ENCODE data around the gene TTC4.

Gene TTC4

DNA sequence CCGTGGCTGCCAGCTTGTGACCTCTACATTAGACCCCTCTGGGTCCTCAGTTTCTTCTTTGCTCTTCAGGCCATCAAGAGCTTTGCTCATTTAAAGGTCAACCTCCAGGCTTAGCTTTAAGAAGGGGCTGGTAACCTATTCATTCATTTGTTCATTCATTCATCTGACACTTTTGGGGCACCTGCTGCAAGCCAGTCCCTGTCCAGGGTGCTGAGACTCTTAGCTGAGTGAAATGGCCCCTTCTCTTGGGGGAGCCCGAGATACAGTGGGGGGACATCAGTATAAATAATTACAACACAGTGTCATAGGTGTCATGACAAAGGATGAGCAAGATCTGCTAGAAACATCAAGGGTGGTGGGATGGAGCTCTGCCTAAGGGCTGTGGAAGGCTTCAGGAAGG lies 10.5 kb upstream of the TTC4 start:
- no peak for DNase-seq

DNA sequence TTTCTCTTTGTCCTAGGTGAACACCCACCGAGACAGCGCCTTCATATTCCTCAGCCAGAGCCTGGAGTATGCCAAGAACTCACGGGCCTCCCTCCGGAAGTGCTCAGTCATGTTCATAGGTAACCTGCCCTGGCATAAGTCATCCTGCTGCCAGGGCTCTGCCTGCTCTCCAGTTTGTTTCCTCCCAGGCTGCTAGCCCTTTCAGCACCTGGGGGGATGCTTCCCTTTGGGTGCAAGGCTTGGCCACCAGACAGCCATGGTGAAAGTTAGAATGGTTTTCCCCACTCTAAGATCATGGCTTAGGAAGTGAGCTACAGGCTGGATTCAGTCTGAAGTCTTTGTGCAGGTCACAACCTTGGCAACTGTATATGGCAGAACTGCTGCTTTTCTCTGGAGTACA lies 9.2 kb upstream of the TTC4 start:
- DNase-seq = no peak

DNA sequence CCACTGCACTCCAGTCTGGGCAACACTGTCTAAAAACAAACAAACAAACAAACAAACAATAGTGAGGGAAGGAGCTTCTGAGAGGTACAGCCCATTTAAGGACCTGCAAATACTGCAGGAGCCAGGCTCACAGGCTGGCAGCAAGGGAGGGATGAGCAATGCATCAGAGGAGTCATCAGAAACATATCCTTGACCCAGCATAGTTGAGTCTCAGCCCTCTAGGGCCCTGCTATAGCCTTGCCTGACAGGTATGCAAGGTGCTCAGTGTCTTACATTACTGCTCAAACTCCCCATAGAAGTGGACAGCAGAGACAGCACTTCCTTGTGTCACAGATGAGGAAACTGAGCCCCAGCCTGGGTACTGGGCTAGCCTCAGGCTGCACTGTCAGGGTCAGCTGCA lies 7.3 kb upstream of the TTC4 start:
- DNase-seq = no peak

DNA sequence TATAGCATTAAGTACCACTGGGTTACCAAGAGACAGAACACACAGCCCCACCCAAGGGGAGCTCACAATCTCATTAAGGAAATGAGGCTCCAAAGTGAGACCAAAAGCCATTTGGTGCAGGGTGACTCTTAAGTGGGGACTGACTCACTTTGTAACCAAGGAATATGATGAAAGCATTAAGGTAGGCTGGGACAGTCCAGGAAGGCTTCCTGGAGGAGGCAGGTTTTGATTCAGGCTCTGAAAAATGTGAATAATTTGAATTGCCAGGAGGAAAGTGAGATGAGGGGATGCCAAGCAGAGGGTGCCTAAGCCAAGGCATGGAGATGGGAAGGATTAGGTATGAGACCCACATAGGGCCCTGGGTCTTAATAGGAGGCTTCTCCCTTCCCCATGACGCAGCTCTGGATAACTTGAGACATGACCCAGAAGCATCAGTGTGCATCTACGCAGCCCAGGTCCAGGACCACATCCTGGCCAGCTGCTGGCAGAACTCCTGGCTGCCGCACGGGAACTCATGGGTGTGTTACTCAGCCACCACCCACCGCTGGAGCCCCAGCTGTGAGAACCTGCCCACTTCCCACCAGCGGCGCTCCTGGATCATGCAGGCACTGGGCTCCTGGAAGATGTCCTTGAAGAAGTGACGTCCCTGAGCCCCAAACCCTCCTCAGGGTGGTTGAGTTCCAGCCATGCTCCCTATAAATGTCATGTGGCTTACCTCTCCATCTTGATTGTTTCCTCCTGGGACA lies 5.9 kb upstream of the TTC4 start:
- DNase-seq = no peak

DNA sequence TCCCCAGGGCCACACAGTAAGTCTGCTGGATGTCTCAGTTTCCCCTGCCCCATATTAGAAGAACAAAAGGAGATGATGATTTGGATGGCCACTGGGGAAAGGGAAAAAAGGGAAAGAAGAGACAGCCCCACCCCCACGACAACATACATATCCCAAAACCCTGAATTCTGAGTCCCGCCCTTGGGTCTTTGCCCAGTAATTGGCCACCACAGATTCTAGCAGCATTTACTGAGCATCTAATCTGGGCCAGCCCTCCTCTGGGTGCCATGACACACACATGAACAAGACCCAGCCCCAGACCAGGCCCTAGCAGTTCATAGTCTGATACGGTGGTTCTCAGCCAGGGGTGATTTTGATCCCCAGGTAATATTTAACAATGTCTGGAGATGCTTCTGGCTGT lies 5.2 kb upstream of the TTC4 start:
- DNase-seq = no peak

DNA sequence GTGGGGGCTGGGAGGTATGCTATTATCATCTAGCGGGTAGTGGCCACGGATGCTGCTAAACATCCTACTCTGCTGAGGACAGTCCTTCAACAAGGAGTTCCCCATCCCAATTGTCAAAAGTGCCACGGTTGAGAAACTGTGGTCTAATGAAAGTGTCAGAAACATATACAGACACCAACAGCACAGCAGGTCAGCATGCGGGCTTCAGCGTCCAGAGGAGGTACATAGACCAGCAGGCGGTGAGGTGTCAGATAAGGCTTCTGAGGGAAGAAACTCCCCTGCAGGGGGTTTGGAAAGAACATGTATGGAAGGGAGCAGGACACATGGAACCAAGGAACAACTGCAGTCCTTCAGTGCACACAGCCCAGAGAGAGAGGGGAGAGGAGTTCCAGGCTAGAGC lies 4.8 kb upstream of the TTC4 start:
- DNase-seq = no peak

DNA sequence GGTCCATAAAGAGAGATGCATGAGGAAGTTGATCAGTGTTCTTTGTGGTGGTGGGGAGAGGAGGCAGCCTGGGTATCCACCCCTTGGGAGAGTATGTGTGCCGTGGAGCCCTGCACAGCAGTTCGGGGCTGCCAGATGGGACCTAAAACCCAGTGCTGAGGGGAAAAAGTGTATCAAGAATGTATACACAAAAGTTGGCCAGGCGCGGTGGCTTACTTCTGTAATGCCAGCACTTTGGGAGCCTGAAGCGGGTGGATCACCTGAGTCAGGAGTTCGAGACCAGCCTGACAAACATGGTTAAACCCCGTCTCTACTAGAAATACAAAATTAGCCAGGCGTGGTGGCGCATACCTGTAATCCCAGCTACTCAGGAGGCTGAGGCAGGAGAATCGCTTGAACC lies 4.1 kb upstream of the TTC4 start:
- no peak for DNase-seq

DNA sequence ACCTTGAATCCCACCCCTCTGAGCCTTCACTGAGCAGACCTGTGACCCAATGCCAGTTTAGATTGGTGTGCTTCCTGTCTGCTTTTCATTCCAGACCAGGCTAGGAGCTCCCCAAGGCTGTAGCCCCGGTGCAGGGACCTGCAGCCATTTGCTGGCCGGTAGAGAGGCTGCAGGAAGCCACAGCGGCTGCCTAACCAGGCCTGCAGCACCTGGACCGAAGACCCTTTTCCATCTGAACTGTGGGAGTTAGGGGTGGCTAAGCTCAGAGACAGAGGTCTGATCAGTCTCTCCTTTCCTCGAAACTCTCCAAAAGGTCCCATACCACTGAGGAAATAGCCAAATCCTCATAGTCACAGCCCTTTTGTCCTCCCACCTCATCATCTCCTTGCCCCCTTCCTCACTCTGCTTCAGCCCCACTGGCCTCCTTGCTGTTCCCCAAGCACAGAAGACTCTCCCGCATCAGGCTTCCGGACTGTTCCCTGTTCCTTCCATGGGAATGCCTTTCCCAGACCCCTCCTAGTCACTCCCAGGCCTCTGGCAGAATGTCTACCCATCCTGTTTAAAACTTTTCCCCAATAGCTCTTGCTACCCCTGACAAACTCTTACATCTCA lies 674 bp upstream of the TTC4 start:
- DNase-seq = no peak

DNA sequence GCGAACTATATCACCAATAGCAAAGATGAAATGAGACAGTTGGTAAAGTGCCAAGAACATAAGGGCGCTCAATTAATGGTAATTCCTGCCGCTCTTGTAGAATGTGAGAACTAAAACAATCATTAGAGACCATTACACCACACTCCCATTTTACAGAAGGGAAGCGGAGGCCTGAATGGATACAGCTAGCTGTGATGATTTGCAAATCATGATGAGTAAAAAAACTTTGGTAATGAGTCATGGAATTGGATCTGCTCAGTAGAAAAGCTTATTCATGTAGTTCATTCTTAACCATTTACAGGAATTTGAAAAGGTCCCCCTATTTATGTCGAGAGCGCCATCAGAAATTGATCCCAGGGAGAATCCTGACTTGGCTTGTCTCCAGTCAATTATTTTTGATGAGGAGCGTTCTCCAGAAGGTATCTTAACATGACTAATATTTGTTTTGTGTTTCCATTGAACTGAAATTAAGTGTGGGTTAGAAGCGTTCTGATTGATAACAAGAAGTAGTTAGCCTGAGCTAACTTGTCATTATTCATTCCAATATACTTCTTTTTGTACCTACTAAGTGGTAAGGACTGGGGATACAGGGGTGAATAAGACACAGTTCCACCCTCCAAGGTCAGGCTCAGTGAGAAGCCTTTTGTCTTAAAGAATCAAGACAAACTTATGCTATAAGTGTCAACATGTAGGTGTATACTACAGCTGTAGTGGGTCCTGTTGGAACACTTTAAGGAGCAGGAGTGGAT lies 812 bp downstream of the TTC4 start:
- peak; percentile 59 for DNase-seq

DNA sequence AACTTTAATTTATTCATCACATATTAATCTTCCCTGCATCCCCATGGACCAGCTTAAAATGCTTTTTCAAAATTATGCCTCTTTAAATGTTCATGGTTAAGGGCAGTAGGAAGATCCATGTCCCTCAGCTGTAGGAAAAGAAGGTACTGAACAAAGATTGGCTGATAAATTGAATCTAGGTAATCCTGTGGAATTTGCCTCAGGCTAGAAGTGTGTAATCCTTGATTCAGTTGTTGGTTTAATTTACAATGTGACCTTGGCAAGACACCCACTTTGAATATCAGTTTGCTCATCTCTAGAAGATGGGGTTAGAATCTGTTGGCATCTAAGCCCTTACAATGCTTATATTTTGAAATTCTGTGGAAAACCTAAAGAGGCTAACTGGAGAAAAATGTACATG lies 6.1 kb downstream of the TTC4 start:
- no peak for DNase-seq

DNA sequence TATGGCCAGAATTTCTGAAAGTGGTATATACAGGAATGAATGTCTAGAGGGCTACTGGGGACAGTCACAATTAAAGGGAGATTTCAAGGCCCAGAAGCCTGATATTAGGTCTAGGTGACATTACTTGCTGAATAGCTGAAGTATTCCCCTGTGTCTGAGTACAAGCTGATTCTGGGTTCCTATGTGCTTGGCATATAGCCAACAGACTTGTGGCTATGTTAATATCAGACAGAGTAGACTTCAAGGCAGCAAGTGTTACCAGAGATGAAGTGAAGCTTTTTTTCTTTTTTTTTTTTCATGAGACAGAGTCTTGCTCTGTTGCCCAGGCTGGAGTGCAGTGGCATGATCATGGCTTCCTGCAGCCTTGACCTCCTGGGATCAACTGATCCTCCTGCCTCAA lies 8.3 kb downstream of the TTC4 start:
- DNase-seq = no peak

DNA sequence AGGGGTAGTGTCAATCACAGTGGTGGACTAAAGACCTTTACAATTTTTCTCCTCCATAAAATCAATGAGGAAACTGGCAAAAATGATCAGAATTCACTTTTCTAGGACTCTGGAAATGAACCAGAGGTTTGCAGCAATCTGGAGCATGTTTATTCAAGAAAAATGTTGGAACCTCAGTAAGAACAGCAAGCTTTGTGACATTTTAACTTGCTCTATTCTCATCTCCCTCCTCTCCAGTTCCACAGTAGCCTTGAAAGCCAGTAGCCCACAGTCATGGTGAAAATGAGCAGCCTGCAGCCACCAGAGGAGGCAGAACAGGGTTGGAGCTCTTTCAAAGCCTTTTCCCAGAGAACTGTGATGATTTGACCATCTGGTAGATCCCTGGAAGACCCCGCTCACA lies 9.1 kb downstream of the TTC4 start:
- DNase-seq = no peak

DNA sequence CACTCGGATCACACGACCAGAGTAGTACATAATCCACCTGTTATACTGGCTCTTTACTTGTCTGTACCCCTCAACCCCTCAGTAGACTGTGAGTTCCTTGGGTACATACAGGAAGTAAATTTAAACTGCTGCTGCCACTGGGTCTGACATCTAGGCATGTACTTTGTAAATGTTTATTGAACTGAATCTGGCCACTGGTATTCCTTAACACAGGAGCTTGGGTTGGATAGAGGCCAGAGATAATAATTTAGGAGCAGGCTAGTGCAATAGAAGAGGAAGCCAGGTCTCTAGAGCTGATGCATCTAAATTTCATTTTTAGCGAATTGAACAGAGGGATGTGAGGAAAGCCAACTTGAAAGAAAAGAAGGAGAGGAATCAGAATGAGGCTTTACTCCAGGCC lies 12.4 kb downstream of the TTC4 start:
- DNase-seq = no peak

DNA sequence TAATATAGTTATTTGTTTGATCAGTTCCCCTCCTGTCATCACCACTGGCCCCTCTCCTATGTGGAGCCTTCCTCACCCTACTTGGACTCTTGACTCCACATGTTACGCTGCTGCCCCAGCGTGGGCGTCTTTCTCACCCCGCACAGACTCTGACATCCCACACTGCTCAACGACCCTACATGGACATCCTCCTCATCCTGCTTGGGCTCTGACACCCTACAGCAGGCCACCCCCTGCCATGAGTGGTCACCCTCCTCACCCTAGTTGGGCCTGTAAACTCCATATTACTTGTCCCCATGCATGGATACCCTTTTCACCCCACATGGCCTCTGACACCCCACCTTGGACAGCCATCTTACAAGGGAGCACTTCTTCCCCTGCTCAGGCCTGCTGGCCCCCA lies 21.0 kb downstream of the TTC4 start:
- no peak for DNase-seq

DNA sequence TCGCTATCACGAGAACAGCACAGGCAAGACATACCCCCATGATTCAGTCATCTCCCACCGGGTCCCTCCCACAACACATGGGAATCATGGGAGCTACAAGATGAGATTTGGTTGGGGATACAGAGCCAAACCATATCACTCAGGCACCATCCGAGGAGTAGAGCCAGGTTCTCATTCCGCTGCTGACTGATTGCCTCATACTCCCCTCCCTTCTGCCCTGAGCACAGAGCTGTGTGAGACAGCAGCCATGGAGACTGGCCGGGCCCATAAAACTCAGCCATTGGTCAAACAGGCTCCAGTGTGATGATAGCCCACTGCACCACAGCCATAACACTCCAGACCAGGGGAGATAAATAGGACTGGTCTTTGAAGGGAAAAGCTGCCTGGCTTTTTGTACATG lies 22.6 kb downstream of the TTC4 start:
- no peak for DNase-seq

DNA sequence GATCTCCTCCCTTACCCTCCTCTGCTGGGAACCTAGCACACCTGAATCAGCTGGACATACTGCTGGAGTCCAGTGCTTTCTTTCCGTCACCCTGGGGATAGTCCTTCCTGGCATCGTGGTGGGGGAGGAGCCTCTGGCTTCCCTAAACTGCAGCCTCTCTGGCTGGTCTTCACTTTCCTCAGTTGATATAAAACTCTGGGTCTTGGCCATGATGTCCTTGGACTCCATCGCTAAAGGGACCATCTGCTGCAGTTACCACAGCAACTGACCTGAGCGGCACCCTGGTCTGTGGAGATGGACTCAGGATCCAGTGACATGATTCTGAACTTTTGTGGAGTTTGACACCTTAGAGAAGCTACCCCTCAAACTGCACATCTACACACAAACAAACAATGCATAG lies 25.9 kb downstream of the TTC4 start:
- DNase-seq = no peak

DNA sequence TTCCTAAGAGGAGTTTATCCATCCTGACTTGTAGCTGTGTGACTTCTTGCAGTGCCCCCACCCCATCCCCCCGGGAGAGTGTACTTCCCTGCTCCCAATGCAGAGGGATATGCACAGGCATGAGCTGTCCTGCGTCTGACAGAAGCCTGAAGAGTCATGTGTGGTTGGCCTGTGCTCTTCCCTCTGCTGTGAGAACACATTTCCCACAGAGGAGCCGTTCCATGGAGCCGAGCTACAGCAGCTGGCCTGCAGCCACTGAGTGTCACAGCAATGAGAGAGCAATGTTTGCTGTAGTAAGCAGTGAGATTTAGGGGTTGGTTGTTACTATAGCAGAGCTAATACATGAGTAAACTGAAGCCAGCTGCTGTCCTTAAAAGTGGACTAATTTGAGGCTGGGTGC lies 26.6 kb downstream of the TTC4 start:
- peak; percentile 2 for DNase-seq

DNA sequence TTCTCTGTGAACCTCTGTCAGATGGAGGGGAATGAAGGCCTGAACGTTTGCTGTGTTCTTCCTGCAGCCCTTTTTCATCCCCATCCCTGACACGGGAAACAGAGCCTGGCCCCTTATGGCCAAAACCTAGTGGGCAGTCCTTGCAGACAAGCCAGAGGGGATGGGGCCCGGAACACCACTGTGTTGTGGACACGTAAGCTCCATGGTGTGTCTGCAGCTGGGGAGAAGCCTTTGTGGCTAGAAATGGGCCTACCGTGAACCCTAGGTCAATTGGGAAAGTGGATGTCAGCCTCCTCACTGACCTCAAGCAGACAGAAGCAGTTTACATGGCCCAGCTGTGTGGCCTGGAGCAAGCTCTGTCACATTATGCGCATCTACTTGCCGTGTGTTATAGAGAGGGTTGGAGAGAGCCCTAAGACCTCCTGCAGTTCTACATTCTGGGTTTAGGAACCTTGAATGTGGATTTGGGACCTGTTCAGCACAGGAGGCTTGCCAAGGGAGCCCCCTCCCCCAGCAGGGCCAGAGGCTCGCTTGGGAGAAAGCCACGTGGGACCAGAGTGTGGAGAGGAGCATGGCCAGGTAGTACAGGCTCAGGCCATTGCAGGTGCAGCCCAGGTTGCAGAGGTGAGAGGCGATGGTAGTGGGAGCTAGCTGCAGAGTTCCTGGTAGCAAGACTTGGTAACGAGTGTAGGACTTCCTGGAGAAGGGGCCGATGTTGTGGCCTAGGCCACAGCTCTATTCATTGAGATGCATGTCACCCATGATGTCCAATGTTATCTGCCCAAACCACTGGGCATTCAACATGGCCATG lies 28.0 kb downstream of the TTC4 start:
- no peak for DNase-seq

DNA sequence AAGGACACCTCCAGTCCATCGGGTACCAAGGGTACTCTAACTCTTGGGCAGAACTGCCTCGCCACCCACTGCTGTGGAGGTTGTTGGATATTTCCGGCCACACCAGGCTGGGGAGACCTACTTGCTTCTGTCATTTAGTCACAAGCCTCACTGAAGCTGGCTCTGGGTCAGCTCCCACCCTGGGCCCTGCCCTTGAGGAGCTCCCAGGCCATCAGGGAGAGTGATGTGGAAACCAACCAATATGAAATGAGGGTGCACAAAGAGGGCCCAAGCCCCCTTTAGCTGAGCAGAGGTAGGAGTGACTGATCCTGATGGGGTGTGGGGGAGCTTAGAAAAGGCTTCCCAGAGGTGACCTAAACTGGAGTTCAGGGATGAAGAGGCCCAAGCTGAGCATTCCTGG lies 29.0 kb downstream of the TTC4 start:
- no peak for DNase-seq

DNA sequence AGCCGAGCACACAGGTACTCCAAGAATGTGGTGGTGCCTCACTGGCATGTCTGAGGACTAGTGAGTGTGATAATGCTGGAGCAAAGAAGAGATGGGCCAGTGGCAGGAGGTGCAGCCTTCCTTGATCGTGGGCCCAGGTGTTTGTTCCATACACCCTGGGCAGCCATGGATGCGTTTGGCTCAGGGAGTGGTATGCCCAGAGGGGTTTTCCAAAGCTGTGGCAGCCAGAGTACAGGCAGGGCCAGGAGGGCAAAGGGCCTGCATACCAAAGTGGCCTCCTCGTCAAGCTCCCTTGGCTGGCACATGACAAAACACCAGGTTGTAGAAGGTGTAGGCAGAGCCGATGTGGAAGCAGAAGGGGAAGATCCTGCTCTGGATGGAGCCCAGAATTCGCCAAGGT lies 29.6 kb downstream of the TTC4 start:
- DNase-seq = no peak

DNA sequence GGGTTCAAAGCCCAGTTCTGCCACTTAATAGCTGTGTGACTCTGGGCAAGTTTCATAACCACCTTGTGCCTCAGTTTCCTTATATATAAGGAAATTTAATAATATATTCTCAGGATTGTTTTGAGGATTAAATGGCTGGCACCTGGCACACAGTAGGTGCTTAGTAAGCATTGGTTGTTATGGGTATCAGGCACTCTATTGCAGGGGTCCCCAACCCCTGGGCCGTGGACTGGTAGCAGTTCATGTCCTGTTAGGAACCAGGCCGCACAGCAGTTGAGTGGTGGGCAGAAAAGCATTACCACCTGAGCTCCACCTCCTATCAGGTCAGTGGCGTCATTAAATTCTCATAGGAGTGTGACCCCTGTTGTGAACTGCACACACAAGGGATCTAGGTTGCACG lies 30.2 kb downstream of the TTC4 start:
- no peak for DNase-seq

DNA sequence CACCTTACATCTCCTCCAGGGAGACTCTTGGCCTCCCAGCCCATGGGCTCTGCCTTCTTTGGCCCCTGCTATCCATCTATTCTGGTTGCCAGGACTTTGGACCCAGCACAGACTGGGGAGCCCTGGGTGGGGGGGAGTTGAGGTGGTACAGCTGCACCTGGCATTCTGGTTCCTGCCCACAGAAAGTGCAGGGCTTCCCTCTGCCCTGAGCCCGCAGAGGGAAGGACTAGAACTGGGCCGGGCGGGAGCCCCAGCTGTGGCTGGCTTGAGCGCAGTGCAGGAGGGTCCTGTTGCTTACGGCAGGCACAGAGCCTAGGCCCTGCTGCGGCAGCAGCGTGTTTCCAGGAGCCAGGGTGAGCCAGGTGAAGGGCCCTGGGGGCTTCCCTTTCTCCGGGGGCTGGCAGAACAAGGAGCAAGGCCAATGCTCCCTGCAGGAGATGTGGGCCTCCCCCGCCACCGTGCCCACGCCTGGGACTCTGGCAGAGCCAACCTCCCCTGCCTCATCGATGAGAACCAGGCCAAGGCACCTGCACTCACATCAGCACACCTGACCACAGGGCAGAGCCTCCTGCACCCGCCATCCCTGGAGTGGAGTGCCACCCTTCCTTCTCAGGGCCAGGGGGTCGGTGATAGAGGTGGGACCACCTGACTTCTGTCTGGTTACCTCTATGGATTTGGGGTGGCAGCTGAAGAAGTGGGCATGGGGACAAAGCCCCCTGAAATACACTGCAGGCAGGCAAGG lies 32.6 kb downstream of the TTC4 start:
- no peak for DNase-seq

DNA sequence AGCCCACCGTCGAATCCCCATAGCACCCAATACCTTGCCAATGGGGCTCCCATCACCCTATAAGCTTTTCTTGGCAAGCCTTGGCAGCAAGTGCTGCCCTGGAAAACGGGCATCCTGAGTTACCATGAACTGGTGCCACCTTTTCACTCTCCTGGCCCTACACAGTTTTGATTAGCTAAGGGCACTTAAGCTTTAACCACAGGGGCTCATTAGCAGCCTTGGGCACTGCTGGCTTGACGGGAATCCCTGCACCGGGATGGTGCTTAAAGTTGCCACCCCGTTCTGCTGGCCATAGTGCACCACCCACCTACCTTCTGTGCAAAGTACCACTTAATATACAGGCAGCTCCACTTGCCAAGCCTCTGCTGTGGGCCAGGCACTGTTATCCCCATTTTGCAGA lies 34.9 kb downstream of the TTC4 start:
- DNase-seq = no peak
